DMS153 treated with DMSO at 0.1 percent for 48 hours (cell line): ENCODE data around the gene OBP2A.

ENCODE experiments used
- DNase-seq: peaks from one replicate; lab custom pipeline; 2025; ENCODE audit not compliant: unreplicated experiment; lab: John Stamatoyannopoulos, UW

OBP2A gene

DNA sequence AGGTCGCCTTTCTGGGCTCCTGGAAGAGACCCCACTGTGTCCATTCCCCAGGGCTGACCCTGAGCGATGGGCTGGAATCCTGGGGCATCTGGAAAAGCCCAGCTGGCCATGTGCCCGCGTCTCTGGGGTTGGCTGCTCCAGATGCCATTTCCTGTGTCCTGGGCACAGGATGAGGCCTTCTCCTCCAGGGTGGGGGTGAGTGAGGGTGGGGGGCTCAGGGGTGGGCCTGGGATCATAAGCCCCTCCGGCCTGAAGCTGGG, 46.3 kb downstream of the OBP2A start:
- DNase-seq: no peak

DNA sequence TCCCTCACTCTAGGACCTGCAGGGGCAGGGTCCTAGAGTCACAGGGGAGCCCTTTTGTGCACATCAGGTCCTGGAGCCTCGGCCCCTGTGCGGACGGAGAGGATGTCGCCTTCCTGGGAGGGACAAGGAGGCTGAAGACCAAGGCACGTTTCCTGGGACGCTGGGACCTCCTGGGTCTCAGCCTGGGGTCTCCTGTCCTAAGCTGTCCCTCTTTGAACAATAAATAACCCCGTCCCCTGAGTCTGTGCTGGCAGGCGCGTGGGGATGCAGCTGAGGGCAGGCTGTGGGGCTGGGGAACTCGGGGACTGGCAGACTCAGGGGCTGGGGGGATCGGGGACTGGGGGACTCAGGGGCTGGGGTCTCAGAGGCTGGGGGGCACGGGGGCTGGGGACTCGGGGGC, 46.7 kb downstream of the OBP2A start:
- DNase-seq: no peak

DNA sequence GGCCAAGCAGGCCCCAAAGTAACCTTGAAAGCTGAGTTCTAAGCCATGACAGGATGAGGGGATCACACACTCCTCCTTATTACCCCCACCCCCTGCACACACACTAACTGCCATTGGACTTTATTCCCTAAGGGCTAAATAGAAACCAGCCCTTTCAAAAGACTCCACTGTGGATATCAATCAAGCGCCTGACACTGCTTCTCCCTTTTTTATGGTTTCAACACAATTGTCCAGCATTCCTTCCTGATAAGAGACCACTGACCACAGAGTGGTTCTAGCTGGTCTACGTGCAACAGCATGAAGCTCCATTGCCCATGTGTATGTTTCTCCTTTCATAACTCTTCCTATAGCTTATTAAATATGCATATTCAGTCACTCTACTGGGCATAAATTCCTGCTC, 50.3 kb downstream of the OBP2A start:
- no peak for DNase-seq
